IPS-NIHi11 (cell line): ENCODE results near the gene CELF5.
"Not testable (repeated sequence)": the region's sequence is repeated elsewhere in the genome, so short reads cannot be mapped to it uniquely, and the experiment has no call there.

Source experiments
- DNase-seq: peaks from one replicate; pipeline ENCODE4 v3.0.0; 2012; ENCODE audit warnings: mixed read lengths, low spot score

CELF5 gene

GRCh38 chr19:3274245-3274941 lies 49.9 kb downstream of the CELF5 start:
- DNase-seq, result no peak

GRCh38 chr19:3274942-3275582 lies 50.6 kb downstream of the CELF5 start:
- DNase-seq, result peak; percentile 90

GRCh38 chr19:3275583-3276340 lies 51.3 kb downstream of the CELF5 start:
- DNase-seq, result peak; percentile 92

- DNase-seq, result peak; percentile 87
Observed at GRCh38 chr19:3276341-3276799, 51.9 kb downstream of the CELF5 start.

- DNase-seq, result no peak
Observed at GRCh38 chr19:3277649-3278048, 53.2 kb downstream of the CELF5 start.

GRCh38 chr19:3278294-3278693 lies 53.8 kb downstream of the CELF5 start:
- no peak for DNase-seq

- DNase-seq, result no peak
Observed at GRCh38 chr19:3278749-3279148, 54.3 kb downstream of the CELF5 start.

- DNase-seq, result no peak
Observed at GRCh38 chr19:3279306-3279705, 54.8 kb downstream of the CELF5 start.

GRCh38 chr19:3281026-3281425 lies 56.6 kb downstream of the CELF5 start:
- no peak for DNase-seq

GRCh38 chr19:3282155-3282554 lies 57.7 kb downstream of the CELF5 start:
- DNase-seq, result no peak

- no peak for DNase-seq
Observed at GRCh38 chr19:3282564-3282963, 58.1 kb downstream of the CELF5 start.

- no peak for DNase-seq
Observed at GRCh38 chr19:3283246-3283751, 58.8 kb downstream of the CELF5 start.

GRCh38 chr19:3283886-3284657 lies 59.6 kb downstream of the CELF5 start:
- DNase-seq, result no peak

- DNase-seq, result peak; percentile 91
Observed at GRCh38 chr19:3284759-3285646, 60.5 kb downstream of the CELF5 start.

- peak; percentile 96 for DNase-seq
Observed at GRCh38 chr19:3285647-3286176, 61.3 kb downstream of the CELF5 start.

GRCh38 chr19:3287814-3288213 lies 63.4 kb downstream of the CELF5 start:
- no peak for DNase-seq

GRCh38 chr19:3288437-3288836 lies 64.0 kb downstream of the CELF5 start:
- DNase-seq, result not testable (repeated sequence)

GRCh38 chr19:3289971-3290569 lies 65.6 kb downstream of the CELF5 start:
- no peak for DNase-seq

- DNase-seq, result not testable (repeated sequence)
Observed at GRCh38 chr19:3290858-3291257, 66.4 kb downstream of the CELF5 start.

GRCh38 chr19:3291644-3292043 lies 67.2 kb downstream of the CELF5 start:
- DNase-seq, result no peak
